Neural progenitor cell (in vitro differentiated cells): ENCODE results near the gene EDN3.

ENCODE experiments used
- EZH2phosphoT487 ChIP-seq: fragments of 200-600 bp; sonication (generic); IDR thresholded peaks from 2 replicates; pipeline ENCODE4 v1.6.1; 2017; ENCODE audit warnings: antibody characterized with exemption
- TF ChIP-seq, protein P1 (sequence below): fragments of 200-600 bp; sonication (generic); IDR thresholded peaks from 2 replicates; pipeline ENCODE4 v1.5.1; 2017; ENCODE audit warnings: antibody characterized with exemption, mild to moderate bottlenecking

GRCh38 chr20:59340201-59340885, 39.9 kb downstream of the EDN3 start:
- TF ChIP-seq, protein P1, sequence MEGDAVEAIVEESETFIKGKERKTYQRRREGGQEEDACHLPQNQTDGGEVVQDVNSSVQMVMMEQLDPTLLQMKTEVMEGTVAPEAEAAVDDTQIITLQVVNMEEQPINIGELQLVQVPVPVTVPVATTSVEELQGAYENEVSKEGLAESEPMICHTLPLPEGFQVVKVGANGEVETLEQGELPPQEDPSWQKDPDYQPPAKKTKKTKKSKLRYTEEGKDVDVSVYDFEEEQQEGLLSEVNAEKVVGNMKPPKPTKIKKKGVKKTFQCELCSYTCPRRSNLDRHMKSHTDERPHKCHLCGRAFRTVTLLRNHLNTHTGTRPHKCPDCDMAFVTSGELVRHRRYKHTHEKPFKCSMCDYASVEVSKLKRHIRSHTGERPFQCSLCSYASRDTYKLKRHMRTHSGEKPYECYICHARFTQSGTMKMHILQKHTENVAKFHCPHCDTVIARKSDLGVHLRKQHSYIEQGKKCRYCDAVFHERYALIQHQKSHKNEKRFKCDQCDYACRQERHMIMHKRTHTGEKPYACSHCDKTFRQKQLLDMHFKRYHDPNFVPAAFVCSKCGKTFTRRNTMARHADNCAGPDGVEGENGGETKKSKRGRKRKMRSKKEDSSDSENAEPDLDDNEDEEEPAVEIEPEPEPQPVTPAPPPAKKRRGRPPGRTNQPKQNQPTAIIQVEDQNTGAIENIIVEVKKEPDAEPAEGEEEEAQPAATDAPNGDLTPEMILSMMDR, result no peak
- TF ChIP-seq EZH2phosphoT487, result no peak
